Adrenal gland (tissue), 12 donors: ENCODE data around the gene ST6GALNAC6. TPM values are rescaled to one million over a fixed set of nuclear protein-coding genes. Genes with fewer than 3 reads are reported as not detected.
A peak's percentile ranks its signal among the peaks of the same experiment; 100 is the strongest.

Experiments used
- DNase-seq, 7 donors: peaks; one replicate each; pipeline ENCODE4 v3.0.0-alpha.2; 2019 to 2020
- H3K27ac ChIP-seq, 5 donors: fragments of 200-600 bp; sonication (generic) in 4 of 5; 1 replicate in 3 of 5; 2 replicates in 2 of 5; pipeline versions ENCODE4 v1.5.1 to v1.8.0; 2016 to 2020; ENCODE audit warnings: mild to moderate bottlenecking in 1 of 5
- H3K27me3 ChIP-seq: fragments of 200-600 bp; 2 replicates; pipeline ENCODE4 v1.8.0; 2021
- H3K36me3 ChIP-seq, 2 donors: fragments of 200-600 bp; replicated peaks in 1 of 2; 1 replicate in 1 of 2; 2 replicates in 1 of 2; pipeline versions ENCODE4 v1.5.1 to v1.8.0; 2018 to 2022
- H3K4me1 ChIP-seq, 2 donors: fragments of 200-600 bp; replicated peaks in 1 of 2; 1 replicate in 1 of 2; 2 replicates in 1 of 2; pipeline versions ENCODE4 v1.5.1 to v1.8.0; 2018 to 2021
- H3K4me3 ChIP-seq, 4 donors: fragments of 200-600 bp; sonication (generic) in 3 of 4; one replicate each; pipeline ENCODE4 v1.5.1; 2016 to 2018
- H3K9me3 ChIP-seq, 3 donors: fragments of 200-600 bp; sonication (generic) in 1 of 3; replicated peaks in 1 of 3; 1 replicate in 2 of 3; 2 replicates in 1 of 3; pipeline versions ENCODE4 v1.5.1 to v1.8.0; 2016 to 2021
- POLR2A ChIP-seq, 2 donors: fragments of 450-650 bp; IDR thresholded peaks; one replicate each; pipeline ENCODE4 v1.6.1; 2017; ENCODE audit warnings: antibody characterized with exemption in 2 of 2, mild to moderate bottlenecking in 2 of 2, moderate library complexity in 1 of 2
- WGBS, 4 donors: extraction: QIAGEN DNeasy Blood & Tissue Kit in 2 of 4; methylation state at CpG; one replicate each; pipeline versions ENCODE4 v1.1.5 to v1.1.7; 2013 to 2017; 5-methylcytosine and 5-hydroxymethylcytosine counted together
- intact Hi-C, 2 donors: fragments of 100-400 bp; cut with DNase I; formaldehyde crosslinking; loops; one replicate each; pipeline versions ENCODE4 v1.14.1 to v1.15.0; 2022 to 2023
- polyA plus RNA-seq, 3 donors: library from polyadenylated mRNA; stranded (reverse); fragments of 200-250 nt in 2 of 3; fragments of 350-450 nt in 1 of 3; fragmentation: Illumina TruSeq in 1 of 3; extraction: RNeasy Lipid Tissue Mini Kit (QIAGEN cat#74804) in 1 of 3; gene quantifications; one replicate each; pipeline ENCODE4 v1.2.3, GENCODE V29; 2013 to 2014
- total RNA-seq, 9 donors: library from RNA; depleted of rRNA in 4 of 9; stranded (reverse); fragments of >200 nt in 4 of 9; fragments of 120-200 nt in 1 of 9; fragmentation: NEBNext Ultra II Directional in 1 of 9; extraction: Animal tissue kit (Norgen Biotek cat#: 25700) in 1 of 9; gene quantifications; one replicate each; pipeline versions ENCODE4 v1.1.0 to v1.2.4, GENCODE V29; 2013 to 2023
- TF ChIP-seq, protein P1 (sequence below), 6 experiments: fragments of 450-650 bp in 4 of 6; fragments of 200-600 bp in 2 of 6; sonication (generic) in 1 of 6; IDR thresholded peaks; 1 replicate in 5 of 6; 2 replicates in 1 of 6; pipeline versions ENCODE4 v1.5.1 to v1.8.0; 2016 to 2021; ENCODE audit warnings: antibody characterized with exemption in 6 of 6, mild to moderate bottlenecking in 2 of 6, moderate library complexity in 1 of 6
- donor health status: healthy with polysubstance abuse.
- donor health status: Bipolar disorder and iron deficiency.
- donor health status: DM: yes; HTN: yes; CAD: no.
- donor health status: DM: no; HTN: no; CAD: no.
- donor health status: DM: no; HTN: no; CAD: no.
- donor health status: DM: yes; HTN: yes; CAD: no.

The ST6GALNAC6 gene
- total and polyA plus RNA-seq, 12 donors = 26.7 to 129 (median 53.2) TPM

DNA sequence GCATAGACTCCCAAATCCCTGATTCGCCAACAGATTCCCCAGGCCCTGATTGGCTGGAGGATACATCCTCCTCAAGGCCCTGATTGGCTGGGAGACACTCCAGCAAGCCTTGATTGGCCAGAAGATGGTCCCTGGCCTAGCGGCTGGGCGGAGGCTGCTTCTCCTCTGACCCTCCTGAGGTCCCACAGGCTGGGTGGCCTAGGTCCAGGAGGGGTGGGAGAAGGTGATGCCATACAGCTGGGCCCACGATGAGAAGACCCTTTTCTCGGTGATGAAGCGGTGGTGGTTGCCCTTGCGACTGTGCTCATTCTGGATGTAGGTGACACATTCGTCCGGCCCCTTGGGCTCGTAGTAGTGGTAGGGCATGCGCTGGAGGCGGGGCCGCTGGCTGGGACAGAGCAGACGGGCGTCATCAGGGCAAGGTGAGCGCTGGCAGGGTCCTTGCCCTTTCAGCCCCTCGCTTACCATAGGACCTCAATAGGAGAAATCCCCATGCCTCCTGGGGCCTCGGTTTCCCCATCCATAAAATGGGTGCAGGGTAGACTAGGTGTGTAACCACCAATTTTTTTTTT, 12.9 kb downstream of the ST6GALNAC6 start:
- Histone ChIP-seq H3K27ac (peak overlapping the region in 1 of 5 donors; percentile 16), H3K27me3 (no peaks in the 10 kb centered on the region), H3K36me3 (peaks cover 0 to 61% of the 10 kb centered on the region in 2 donors), H3K4me1 (peaks cover 0 to 10% of the 10 kb centered on the region in 2 donors), H3K4me3 (no peak overlapping the region), H3K9me3 (no peaks in the 10 kb centered on the region)
- WGBS, 4 donors = 94 to 98% (median 96%) methylated on average over 11 to 18 of the region's 18 CpGs
- TF ChIP-seq POLR2A (IDR thresholded peaks at IDR 0.05) = no peak
- TF ChIP-seq, protein P1, sequence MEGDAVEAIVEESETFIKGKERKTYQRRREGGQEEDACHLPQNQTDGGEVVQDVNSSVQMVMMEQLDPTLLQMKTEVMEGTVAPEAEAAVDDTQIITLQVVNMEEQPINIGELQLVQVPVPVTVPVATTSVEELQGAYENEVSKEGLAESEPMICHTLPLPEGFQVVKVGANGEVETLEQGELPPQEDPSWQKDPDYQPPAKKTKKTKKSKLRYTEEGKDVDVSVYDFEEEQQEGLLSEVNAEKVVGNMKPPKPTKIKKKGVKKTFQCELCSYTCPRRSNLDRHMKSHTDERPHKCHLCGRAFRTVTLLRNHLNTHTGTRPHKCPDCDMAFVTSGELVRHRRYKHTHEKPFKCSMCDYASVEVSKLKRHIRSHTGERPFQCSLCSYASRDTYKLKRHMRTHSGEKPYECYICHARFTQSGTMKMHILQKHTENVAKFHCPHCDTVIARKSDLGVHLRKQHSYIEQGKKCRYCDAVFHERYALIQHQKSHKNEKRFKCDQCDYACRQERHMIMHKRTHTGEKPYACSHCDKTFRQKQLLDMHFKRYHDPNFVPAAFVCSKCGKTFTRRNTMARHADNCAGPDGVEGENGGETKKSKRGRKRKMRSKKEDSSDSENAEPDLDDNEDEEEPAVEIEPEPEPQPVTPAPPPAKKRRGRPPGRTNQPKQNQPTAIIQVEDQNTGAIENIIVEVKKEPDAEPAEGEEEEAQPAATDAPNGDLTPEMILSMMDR (IDR thresholded peaks at IDR 0.05) = no peak
- no peak for DNase-seq
- intact Hi-C loops = no loop called here

DNA sequence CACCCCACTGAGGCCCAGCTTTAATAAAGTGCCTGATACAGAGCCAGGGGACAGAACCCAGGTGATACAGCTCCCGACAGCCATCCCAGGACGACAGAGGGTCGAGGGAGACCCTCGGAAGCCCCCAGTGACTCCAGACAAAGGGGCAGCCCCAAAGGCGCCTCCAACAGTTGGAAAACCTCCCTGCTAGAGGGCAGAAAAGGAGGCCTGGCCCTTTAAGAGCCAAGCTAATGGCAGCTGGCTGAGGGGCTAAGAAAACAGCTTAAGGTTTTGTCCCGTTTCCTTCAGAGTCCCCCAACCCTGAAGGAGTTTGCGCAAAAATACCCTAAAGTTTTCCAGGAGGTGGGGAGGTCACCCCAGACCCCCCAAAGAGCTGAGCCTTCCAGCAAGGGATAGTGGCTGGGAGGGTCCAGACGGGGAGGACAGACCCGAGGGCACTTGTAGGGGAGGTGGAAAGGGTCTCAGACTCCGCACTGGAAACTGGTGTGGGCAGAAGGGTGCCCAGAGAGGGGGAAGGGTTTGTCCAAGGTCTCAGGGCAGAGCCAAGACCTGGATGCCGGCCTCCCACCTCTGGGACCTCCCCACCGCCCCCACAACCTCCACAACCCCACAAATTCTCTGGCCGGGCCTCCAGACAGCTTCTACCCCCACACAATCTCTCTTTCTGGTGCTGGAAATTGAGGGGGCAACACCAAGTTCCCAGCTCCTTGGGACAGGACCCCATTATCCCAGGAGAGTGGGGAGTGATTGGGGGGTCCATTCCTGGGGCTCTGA, 13.7 kb downstream of the ST6GALNAC6 start:
- 80 to 90% (median 82%) methylated on average over 7 to 13 of the region's 13 CpGs for WGBS, 4 donors
- peak overlapping the region in 1 of 5 donors; percentile 29 for H3K27ac ChIP-seq
- H3K27me3 ChIP-seq = no peaks in the 10 kb centered on the region
- no peak overlapping the region for H3K4me3 ChIP-seq
- TF ChIP-seq POLR2A (IDR thresholded peaks at IDR 0.05) = no peak
- TF ChIP-seq, protein P1 (IDR thresholded peaks at IDR 0.05) = no peak
- intact Hi-C loops = no loop called here
- H3K4me1 ChIP-seq = peaks cover 0 to 10% of the 10 kb centered on the region in 2 donors
- H3K9me3 ChIP-seq = no peaks in the 10 kb centered on the region
- H3K36me3 ChIP-seq = peaks cover 0 to 55% of the 10 kb centered on the region in 2 donors
- no peak for DNase-seq

DNA sequence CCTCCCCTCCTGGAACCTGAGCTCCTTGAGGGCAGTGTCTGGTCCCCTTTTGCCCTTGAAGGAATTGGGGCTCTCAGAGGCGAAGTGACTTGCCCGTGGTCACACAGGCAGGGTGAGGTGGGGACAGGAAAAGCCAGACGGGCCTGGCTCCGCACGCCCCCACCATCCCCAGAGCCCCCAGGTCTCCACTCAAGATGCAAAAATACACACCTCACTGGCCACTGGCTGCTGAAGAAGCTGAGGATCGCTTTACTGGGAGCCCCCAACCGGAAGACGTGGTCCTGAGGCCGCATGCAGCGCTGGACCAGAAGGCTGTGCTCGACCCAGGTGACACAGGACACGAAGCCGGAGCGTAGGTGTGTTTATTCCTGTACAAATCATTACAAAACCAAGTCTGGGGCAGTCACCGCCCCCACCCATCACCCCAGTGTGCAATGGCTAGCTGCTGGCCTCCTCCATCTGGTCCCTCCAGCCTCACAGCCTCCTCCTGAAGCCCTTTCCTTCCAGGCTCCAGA, 14.4 kb downstream of the ST6GALNAC6 start:
- Histone ChIP-seq H3K27ac (peak overlapping the region in 2 of 5 donors; percentile 21 to 29), H3K36me3 (peaks cover 0 to 49% of the 10 kb centered on the region in 2 donors)
- no peak for DNase-seq

More for the DNA sequence above, 14.4 kb downstream of the ST6GALNAC6 start:
- TF ChIP-seq, protein P1 (IDR thresholded peaks at IDR 0.05) = no peak
- no peak for TF ChIP-seq POLR2A (IDR thresholded peaks at IDR 0.05)
- Histone ChIP-seq H3K4me3 (no peak overlapping the region), H3K9me3 (no peaks in the 10 kb centered on the region), H3K27me3 (no peaks in the 10 kb centered on the region), H3K4me1 (peaks cover 0 to 10% of the 10 kb centered on the region in 2 donors)
- intact Hi-C loops = no loop called here
- 81 to 84% (median 82%) methylated on average over 6 to 15 of the region's 15 CpGs; no CpG with 5 or more reads in 1 of the 4 donors for WGBS, 4 donors
